HepG2 (cell line): ENCODE data around the gene KCNF1. TPM values are rescaled to one million over a fixed set of nuclear protein-coding genes. Genes with fewer than 3 reads are reported as not detected.

Experiments used
- ATAC-seq: fragments of 200-7000 bp; cut with Tn5 transposase; 3 replicates; pipeline ENCODE4 v1.9.1; 2020; ENCODE audit warnings: mild to moderate bottlenecking, moderate library complexity
- BruUV-seq: library from RNA; stranded (reverse); fragments of 400-500 nt; replicated peaks from 2 replicates; lab custom pipeline; 2021; lab: Mats Ljungman, UMichigan
- CTCF ChIA-PET: fragments of 300-600 bp; formaldehyde crosslinking; extraction: SDS; loops from one replicate; lab custom pipeline; 2021; ENCODE audit warnings: low total read pairs, inconsistent platforms, low intra/inter-chr PET ratio; lab: Yijun Ruan, JAX
- POLR2A ChIA-PET: fragments of 350-600 bp; sonication (Branson Sonifier 250); formaldehyde crosslinking; loops from one replicate; lab custom pipeline; 2020; ENCODE audit warnings: antibody characterized with exemption, inconsistent platforms; lab: Yijun Ruan, JAX
- DNase-seq: peaks from one replicate; pipeline ENCODE4 v3.0.0-alpha.2; 2015; ENCODE audit warnings: low spot score
- FAIRE-seq: peaks from 3 replicates; lab custom pipeline; 2011; peaks lifted over from hg19 to GRCh38; lab: Jason Lieb, UNC
- H2AFZ ChIP-seq: one replicate; pipeline ENCODE4 v1.6.1; 2011; ENCODE audit warnings: low read length, inconsistent platforms
- H3K27ac ChIP-seq: fragments of 300-600 bp; 3 replicates; pipeline ENCODE4 v1.8.0; 2011; ENCODE audit warnings: mixed run types, mild to moderate bottlenecking, mixed read lengths, low read length, inconsistent platforms; ENCODE audit not compliant: insufficient read depth; ENCODE audit errors: extremely low read length
- H3K27me3 ChIP-seq, 2 experiments: fragments of 200-600 bp in 1 of 2; 2 replicates in 1 of 2; 3 replicates in 1 of 2; pipeline versions ENCODE4 v1.6.0 to v1.8.0; 2011; ENCODE audit warnings: low read length in 2 of 2, mild to moderate bottlenecking in 2 of 2, moderate library complexity in 2 of 2, inconsistent platforms in 1 of 2; ENCODE audit not compliant: insufficient read depth in 2 of 2, control insufficient read depth in 1 of 2
- H3K36me3 ChIP-seq, 2 experiments: fragments of 200-600 bp in 1 of 2; replicated peaks in 1 of 2; 2 replicates in 1 of 2; 3 replicates in 1 of 2; pipeline versions ENCODE4 v1.5.1 to v1.8.0; 2011; ENCODE audit warnings: low read length in 2 of 2, inconsistent platforms in 1 of 2; ENCODE audit not compliant: insufficient read depth in 2 of 2, control insufficient read depth in 1 of 2
- H3K4me1 ChIP-seq: 2 replicates; pipeline ENCODE4 v1.5.1; 2012; ENCODE audit warnings: low read length, inconsistent platforms; ENCODE audit not compliant: insufficient read depth
- H3K4me2 ChIP-seq: 2 replicates; pipeline ENCODE4 v1.6.0; 2011; ENCODE audit warnings: low read depth, low read length, inconsistent platforms
- H3K4me3 ChIP-seq, 3 experiments: fragments of 200-600 bp in 1 of 3; sonication (generic), shearing (Covaris generic) in 1 of 3; replicated peaks in 1 of 3; 2 replicates each; pipeline ENCODE4 v1.5.1; 2011 to 2016; ENCODE audit warnings: low read length in 3 of 3, inconsistent platforms in 2 of 3, low read depth in 2 of 3, mild to moderate bottlenecking in 2 of 3, control low read depth in 1 of 3, mixed read lengths in 1 of 3; ENCODE audit not compliant: insufficient read depth in 1 of 3
- H3K79me2 ChIP-seq: one replicate; pipeline ENCODE4 v1.6.1; 2011; ENCODE audit warnings: low read length, inconsistent platforms; ENCODE audit not compliant: insufficient read depth
- H3K9ac ChIP-seq: 2 replicates; pipeline ENCODE4 v1.6.0; 2011; ENCODE audit warnings: mild to moderate bottlenecking, low read depth, low read length, inconsistent platforms; ENCODE audit not compliant: insufficient read depth
- H3K9me3 ChIP-seq: 2 replicates; pipeline ENCODE4 v1.5.1; 2012; ENCODE audit warnings: mild to moderate bottlenecking, low read length
- H4K20me1 ChIP-seq: 2 replicates; pipeline ENCODE4 v1.6.0; 2011; ENCODE audit warnings: inconsistent platforms, mild to moderate bottlenecking, low read length, moderate library complexity; ENCODE audit not compliant: insufficient read depth
- ATF1 ChIP-seq: IDR thresholded peaks from 2 replicates; pipeline ENCODE4 v1.6.1; 2016; ENCODE audit warnings: mild to moderate bottlenecking, control low read depth
- GATA4 ChIP-seq: sonication (generic); IDR thresholded peaks from 2 replicates; pipeline ENCODE4 v1.6.1; 2016; ENCODE audit warnings: antibody characterized with exemption, low read depth, borderline replicate concordance
- GTF2F1 ChIP-seq: fragments of 150-350 bp; IDR thresholded peaks from 2 replicates; pipeline ENCODE4 v1.6.1; 2014; ENCODE audit warnings: low read length
- HOXA5 ChIP-seq: sonication (generic); formaldehyde crosslinking; IDR thresholded peaks from 2 replicates; pipeline ENCODE4 v1.4.0; 2020; ENCODE audit warnings: missing genetic modification reagents
- HOXD1 ChIP-seq: sonication (generic); formaldehyde crosslinking; IDR thresholded peaks from 2 replicates; pipeline ENCODE4 v1.5.0; 2020; ENCODE audit warnings: missing genetic modification reagents
- NCOA5 ChIP-seq: sonication (generic); formaldehyde crosslinking; IDR thresholded peaks from 2 replicates; pipeline ENCODE4 v1.4.0; 2020; ENCODE audit warnings: missing genetic modification reagents
- RFXANK ChIP-seq: IDR thresholded peaks from 2 replicates; pipeline ENCODE4 v1.6.1; 2016
- ZFP62 ChIP-seq: sonication (generic); formaldehyde crosslinking; IDR thresholded peaks from 2 replicates; pipeline ENCODE4 v1.4.0; 2020; ENCODE audit warnings: missing genetic modification reagents
- ZNF329 ChIP-seq: sonication (generic); formaldehyde crosslinking; IDR thresholded peaks from 2 replicates; pipeline ENCODE4 v1.9.0; 2021; ENCODE audit warnings: low read depth, mild to moderate bottlenecking, missing genetic modification reagents
- ZNF362 ChIP-seq: sonication (generic); formaldehyde crosslinking; IDR thresholded peaks from 2 replicates; pipeline ENCODE4 v1.4.0; 2020; ENCODE audit warnings: missing genetic modification reagents, mild to moderate bottlenecking, borderline replicate concordance
- WGBS: methylation state at CpG from one replicate; pipeline ENCODE4 v1.1.6; 2017; ENCODE audit warnings: low lambda C conversion rate; 5-methylcytosine and 5-hydroxymethylcytosine counted together
- in situ Hi-C: cut with HindIII; loops from 2 replicates; pipeline ENCODE4 v1.10.0; 2017; ENCODE audit warnings: low pct_unique_long_range_greater_than_20kb; ENCODE audit not compliant: extremely low pct_ligation_motif_present
- intact Hi-C: fragments of 100-400 bp; cut with micrococcal nuclease; formaldehyde crosslinking; loops from one replicate; pipeline ENCODE4 v1.10.0; 2022; ENCODE audit not compliant: unreplicated experiment
- polyA plus RNA-seq, 8 experiments: library from polyadenylated mRNA; depleted of rRNA in 3 of 8; stranded (reverse) in 7 of 8; unstranded in 1 of 8; fragments of >200 nt; fragmentation: Illumina TruSeq in 4 of 8; extraction: Trizol in 4 of 8; gene quantifications; 2 replicates each; pipeline versions ENCODE4 v1.2.1 to v1.2.3, GENCODE V29; 2011 to 2016; ENCODE audit warnings: low read depth in 4 of 8, missing spikeins in 1 of 8, mixed read lengths in 1 of 8; ENCODE audit not compliant: insufficient read depth in 1 of 8
- total RNA-seq, 5 experiments: library from RNA; depleted of rRNA; stranded (reverse); fragments of >200 nt; fragmentation: Illumina TruSeq; extraction: Trizol; gene quantifications; 2 replicates each; pipeline ENCODE4 v1.2.3, GENCODE V29; 2016; ENCODE audit warnings: low read depth in 1 of 5
- TF ChIP-seq, protein P1 (sequence below): fragments of 450-650 bp; IDR thresholded peaks from 2 replicates; pipeline ENCODE4 v1.6.1; 2017; ENCODE audit warnings: mild to moderate bottlenecking

Gene KCNF1
- total and polyA plus RNA-seq, 2 of the 13 experiments (the other 11 are each of a cell fraction or from before 2014, with no cell fraction given): 0.09 to 0.12 TPM

DNA sequence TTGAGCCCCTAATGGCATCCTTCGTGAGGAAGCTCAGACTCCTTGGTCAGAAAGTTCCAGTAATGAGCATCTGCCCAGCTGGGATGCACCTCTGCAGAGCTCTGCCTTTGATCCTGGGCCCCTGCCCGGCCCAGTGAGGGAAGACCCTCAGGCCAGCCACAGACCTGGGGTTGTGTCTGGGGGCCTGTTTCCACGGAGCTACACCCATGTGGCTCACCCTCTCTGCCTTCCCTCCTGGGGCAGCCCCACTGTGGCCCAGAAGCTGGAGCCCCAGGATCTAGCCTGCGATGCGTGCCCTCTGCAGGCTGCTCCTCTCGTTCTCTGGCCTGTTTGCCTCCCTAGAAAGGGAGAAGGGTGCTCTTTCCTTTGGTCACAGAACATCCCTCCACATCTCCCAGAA lies 9.8 kb downstream of the KCNF1 start:
- BruUV-seq: no TSS peak
- Histone ChIP-seq H3K4me2 (no peak overlapping the region), H4K20me1 (no peaks in the 10 kb centered on the region; the same call in 1 of the 2 replicates), H3K4me3 (no peak overlapping the region), H3K9me3 (no peaks in the 10 kb centered on the region), H3K4me1 (no peaks in the 10 kb centered on the region), H3K36me3 (no peaks in the 10 kb centered on the region), H3K27me3 (peaks cover 21 to 89% of the 10 kb centered on the region in 2 experiments), H3K9ac (no peak overlapping the region), H2AFZ (no peak overlapping the region), H3K27ac (no peak overlapping the region), H3K79me2 (no peaks in the 10 kb centered on the region)
- CTCF ChIA-PET: no interaction called here
- in situ Hi-C loops (no loop called here), intact Hi-C loops (no loop called here)
- DNase-seq (no peak), FAIRE-seq (no peak), ATAC-seq (peak; percentile 28; the same call in 2 of the 3 replicates)
- POLR2A ChIA-PET: no interaction called here
- WGBS: 16% methylated on average over 6 of the region's 6 CpGs
- TF ChIP-seq ZNF329 (CRISPR knock-in tag): no peak
- TF ChIP-seq GTF2F1: no peak
- TF ChIP-seq, protein P1, sequence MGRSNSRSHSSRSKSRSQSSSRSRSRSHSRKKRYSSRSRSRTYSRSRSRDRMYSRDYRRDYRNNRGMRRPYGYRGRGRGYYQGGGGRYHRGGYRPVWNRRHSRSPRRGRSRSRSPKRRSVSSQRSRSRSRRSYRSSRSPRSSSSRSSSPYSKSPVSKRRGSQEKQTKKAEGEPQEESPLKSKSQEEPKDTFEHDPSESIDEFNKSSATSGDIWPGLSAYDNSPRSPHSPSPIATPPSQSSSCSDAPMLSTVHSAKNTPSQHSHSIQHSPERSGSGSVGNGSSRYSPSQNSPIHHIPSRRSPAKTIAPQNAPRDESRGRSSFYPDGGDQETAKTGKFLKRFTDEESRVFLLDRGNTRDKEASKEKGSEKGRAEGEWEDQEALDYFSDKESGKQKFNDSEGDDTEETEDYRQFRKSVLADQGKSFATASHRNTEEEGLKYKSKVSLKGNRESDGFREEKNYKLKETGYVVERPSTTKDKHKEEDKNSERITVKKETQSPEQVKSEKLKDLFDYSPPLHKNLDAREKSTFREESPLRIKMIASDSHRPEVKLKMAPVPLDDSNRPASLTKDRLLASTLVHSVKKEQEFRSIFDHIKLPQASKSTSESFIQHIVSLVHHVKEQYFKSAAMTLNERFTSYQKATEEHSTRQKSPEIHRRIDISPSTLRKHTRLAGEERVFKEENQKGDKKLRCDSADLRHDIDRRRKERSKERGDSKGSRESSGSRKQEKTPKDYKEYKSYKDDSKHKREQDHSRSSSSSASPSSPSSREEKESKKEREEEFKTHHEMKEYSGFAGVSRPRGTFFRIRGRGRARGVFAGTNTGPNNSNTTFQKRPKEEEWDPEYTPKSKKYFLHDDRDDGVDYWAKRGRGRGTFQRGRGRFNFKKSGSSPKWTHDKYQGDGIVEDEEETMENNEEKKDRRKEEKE: no peak
- no peak for TF ChIP-seq RFXANK (CRISPR knock-in tag)

DNA sequence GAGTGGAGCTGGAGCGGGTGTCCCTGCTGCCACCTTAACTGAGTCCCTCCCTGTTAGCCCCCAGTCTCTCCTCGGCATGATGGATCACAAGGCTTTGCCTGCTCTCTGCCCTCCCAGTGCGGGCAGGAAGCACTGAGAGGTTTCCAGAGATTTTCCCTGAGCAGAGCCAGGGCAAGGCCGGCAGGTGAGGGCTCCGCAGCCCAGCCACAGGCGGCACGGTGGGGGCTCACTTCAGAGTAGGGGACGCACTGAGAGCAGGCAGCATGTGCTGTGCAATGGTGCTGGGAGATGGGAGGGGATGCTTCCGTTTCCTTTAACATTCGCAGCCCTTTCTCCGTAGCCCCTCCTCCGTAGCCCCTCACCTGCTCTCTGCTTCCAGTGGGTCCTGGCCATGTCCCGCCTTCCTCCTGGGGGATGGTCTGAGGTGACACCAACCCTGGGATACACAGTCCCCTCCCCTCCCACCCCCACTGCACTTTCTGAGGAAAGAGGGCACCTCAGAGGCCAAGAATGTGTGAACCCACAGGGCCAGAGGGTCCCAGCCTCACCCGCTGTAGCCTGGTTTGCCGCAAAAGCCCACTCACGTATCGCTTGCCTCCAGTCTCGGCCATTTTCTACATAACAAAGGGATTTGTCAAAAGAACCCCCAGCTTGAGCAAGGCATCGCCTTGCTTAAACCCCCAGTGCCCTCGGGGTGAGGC lies 10.7 kb downstream of the KCNF1 start:
- no peak for FAIRE-seq
- no peak for DNase-seq
- intact Hi-C loops (no loop called here), in situ Hi-C loops (no loop called here)
- Histone ChIP-seq H3K4me3 (no peak overlapping the region), H3K36me3 (no peaks in the 10 kb centered on the region), H2AFZ (no peak overlapping the region), H3K27ac (no peak overlapping the region), H3K27me3 (peaks cover 21 to 87% of the 10 kb centered on the region in 2 experiments), H3K9ac (no peak overlapping the region), H3K79me2 (no peaks in the 10 kb centered on the region), H3K9me3 (no peaks in the 10 kb centered on the region), H3K4me2 (no peak overlapping the region), H4K20me1 (no peaks in the 10 kb centered on the region; the same call in 1 of the 2 replicates), H3K4me1 (no peaks in the 10 kb centered on the region)
- no TSS peak for BruUV-seq
- POLR2A ChIA-PET: no interaction called here
- no peak for ATAC-seq
- CTCF ChIA-PET: no interaction called here
- 47% methylated on average over 20 of the region's 20 CpGs for WGBS
- TF ChIP-seq HOXA5: no peak
- no peak for TF ChIP-seq GATA4
- no peak for TF ChIP-seq ZNF362
- TF ChIP-seq HOXD1 (CRISPR knock-in tag): no peak
- TF ChIP-seq ZFP62 (CRISPR knock-in tag): no peak
- TF ChIP-seq NCOA5: no peak
- TF ChIP-seq ATF1 (CRISPR knock-in tag): no peak
